ENCODE measurements around the gene CHORDC1.
"Not testable (repeated sequence)": the region's sequence is repeated elsewhere in the genome, so short reads cannot be mapped to it uniquely, and the experiment has no call there.

CHORDC1 gene

DNA sequence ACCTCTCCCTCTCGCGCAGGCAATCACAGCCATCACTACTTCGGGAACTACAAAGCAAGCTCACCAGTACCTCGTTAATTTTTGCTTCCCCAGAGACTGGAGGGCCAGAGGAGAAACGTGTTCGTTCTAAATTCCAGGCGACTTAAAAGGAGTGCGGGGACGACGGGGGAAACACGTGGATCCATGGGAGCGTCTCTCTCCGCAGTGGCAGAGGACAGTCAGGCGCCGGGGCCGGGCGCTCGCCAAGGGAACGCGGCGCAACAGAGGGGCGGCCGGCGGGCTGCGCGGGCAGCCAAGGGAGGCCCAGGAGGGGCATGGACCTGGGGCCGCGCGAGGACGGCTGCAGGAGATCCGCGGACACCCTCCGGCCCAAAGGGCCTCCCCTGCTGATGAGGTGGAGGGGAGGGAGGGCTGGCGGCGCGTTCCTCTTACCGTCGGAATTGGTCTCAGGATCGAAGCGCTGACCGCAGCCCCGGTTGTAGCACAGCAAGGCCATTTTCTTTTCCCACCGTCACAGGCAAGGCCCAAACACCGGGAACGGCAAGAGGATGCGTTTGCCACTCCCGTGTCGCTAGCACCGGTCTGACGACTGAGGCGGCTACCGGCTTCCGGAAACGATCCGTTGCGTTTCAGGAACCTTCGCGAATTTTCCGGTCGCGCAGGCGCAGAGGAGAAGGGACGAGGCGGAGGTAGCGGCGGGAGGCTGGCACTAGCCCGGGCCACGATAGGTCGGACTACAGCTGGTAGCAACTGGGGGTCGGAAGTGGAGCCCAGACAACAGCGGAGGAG is at the start of gene CHORDC1:
Gene CHORDC1 (minus strand): TSS at position 591 of the 789 bp plus-strand sequence. CDS start 95 bp downstream, at position 496.
- peak; percentile 96 for DNase-seq

DNA sequence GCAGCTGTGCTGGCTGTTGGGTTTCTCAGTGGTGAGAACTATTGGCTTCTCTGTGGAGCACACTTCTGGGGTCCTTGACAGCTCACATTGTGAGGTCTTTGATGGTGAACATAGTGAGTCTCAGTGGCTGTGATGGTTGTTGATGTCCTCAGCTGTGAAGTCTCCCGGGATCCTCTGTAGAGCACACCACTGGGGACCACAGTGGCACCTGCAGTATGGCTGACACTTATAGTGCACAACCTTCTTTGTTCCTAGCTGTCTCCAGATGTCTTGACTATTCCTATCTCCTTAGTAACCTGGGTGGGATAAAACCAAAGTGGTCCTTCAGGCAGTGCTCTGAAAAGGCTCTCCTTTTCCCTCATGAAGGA is 34.3 kb upstream of the CHORDC1 start:
- DNase-seq = no peak

DNA sequence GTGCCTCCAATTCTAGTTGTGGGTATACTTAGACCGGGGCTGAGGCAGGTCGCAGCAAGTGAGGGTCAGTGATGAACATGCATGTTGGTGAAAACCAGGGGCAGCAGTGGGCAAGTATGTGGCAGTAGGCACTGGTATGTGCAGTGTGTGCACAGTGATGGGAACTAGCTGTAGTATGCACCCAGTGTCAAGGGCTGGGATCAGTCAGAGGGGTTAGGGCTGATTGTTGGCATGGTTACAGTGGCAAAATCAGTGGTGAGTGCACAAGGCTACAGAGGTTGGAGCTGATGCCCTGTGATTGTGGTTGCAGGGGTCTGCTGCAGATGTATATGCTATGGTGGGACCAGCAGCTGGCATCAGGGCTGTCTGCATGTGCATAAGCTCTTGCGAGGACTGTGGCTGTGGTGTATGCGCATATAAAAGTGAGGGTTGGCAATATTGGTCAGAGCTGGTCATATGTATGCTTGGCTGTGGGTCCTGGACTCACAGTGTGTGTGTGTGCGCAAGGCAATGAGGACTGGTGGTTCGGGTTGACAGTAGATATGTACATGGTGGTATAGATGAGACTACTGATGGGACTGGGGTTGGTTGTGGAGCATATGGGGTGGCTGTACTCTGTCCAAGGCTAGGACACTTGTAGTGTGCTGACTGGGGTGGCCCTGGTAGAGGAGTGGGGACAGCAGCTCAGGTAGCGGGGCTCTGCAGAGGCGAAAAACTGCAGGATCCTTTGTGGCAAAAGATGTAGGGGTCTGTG is 33.7 kb upstream of the CHORDC1 start:
- DNase-seq = no peak

DNA sequence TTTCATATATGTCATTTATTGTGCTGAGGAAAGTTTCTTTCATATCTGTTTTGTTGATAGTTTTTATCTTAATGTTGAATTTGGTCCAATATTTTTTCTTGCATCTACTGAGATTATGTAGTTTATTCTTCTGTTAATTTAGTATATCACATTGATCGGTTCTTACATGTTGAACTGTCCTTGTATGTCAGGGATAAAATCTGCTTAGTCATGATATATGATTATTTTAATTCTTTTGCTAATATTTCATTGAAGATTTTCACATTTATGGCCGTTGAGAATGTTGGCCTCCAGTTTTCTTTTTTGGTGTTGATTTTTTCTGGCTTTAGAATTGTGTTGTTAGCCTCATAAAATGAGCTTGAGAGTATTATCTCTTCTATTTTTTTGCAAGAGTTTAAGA is 31.2 kb upstream of the CHORDC1 start:
- no peak for DNase-seq

DNA sequence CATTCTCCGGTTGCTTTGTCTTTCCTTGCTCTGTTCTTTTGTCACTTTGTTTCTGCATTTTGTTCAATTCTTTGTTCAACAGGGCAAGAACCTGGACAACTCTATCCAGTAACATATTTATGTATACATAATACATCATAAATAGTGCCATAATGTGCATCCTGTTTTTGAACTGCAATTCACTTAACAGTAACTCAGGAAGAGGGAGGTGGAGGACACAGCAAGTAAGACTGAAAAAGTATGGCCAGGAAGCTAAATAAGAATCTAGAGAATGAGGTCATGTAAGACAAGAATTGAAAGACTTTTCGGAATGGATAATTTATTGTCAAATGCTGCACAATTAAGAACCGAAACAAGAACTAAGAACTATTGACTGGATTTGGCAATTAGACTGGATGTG is 29.2 kb upstream of the CHORDC1 start:
- DNase-seq = no peak

- DNase-seq = peak; percentile 3
Observed at GRCh38 chr11:90251599-90251998, 28.8 kb upstream of the CHORDC1 start.

GRCh38 chr11:90250970-90251369 is 28.1 kb upstream of the CHORDC1 start:
- DNase-seq = peak; percentile 65

DNA sequence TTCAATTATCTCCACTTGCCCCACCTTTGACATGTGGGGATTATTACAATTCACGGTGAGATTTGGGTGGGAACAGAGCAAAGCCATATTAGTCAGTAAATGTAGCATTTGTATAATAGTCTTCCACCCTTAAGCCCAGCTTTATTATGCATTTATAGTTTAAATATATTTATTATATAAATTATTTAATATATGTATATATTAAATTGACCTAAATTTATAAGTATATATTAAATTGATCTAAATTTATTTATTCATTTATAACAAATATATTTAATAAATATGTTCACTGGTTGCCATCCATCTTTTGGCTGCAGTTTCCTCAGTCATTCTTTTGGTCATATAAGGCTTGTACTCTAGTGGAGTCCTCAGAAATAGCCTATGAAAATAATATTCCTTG is 23.6 kb upstream of the CHORDC1 start:
- no peak for DNase-seq

GRCh38 chr11:90243534-90243933 is 20.7 kb upstream of the CHORDC1 start:
- no peak for DNase-seq

- no peak for DNase-seq
Observed at GRCh38 chr11:90242894-90243416, 20.1 kb upstream of the CHORDC1 start.

GRCh38 chr11:90241414-90241813 is 18.6 kb upstream of the CHORDC1 start:
- no peak for DNase-seq

GRCh38 chr11:90239967-90240636 is 17.3 kb upstream of the CHORDC1 start:
- not testable (repeated sequence) for DNase-seq

GRCh38 chr11:90237004-90237403 is 14.2 kb upstream of the CHORDC1 start:
- DNase-seq = no peak

GRCh38 chr11:90235526-90235925 is 12.7 kb upstream of the CHORDC1 start:
- DNase-seq = no peak

GRCh38 chr11:90234977-90235376 is 12.1 kb upstream of the CHORDC1 start:
- no peak for DNase-seq

DNA sequence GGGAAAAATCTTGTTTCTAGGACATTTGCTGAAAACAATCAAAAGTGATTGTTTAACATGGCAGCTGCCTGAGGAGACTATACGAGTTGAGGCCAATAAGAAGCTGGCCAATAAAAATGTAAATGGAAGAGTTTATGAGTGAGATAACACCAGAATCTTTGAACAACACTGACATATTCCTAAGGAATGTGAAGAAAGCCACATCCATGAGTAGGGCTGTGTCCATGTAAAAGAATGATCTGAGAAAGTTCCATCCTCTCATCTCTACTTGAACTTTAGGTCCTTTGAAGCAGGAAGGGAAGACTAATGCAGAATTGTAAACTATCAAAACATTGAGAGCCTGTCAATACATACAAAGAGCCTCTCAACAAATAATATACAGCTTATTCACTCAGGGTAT is 6.9 kb upstream of the CHORDC1 start:
- no peak for DNase-seq

DNA sequence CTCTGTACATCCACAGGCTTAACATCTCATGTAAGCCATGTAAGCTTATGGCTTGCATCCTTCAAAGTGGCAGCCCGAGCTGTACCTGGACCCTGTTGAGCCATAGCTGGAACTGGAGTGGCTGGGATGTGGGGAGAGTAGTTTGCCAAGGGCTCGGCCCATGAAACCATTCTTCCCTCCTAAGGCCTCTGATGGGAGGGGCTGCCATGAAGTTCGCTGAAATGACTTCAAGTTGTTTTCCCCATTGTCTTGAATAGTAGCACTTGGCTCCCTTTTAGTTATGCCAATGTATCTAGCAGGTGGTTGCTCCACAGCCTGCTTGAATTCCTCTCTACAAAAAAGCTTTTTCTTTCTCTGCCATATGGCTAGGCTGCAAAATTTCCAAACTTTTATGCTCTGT is 5.2 kb upstream of the CHORDC1 start:
- no peak for DNase-seq

- DNase-seq = no peak
Observed at GRCh38 chr11:90223248-90223585, 368 bp upstream of the CHORDC1 start.

DNA sequence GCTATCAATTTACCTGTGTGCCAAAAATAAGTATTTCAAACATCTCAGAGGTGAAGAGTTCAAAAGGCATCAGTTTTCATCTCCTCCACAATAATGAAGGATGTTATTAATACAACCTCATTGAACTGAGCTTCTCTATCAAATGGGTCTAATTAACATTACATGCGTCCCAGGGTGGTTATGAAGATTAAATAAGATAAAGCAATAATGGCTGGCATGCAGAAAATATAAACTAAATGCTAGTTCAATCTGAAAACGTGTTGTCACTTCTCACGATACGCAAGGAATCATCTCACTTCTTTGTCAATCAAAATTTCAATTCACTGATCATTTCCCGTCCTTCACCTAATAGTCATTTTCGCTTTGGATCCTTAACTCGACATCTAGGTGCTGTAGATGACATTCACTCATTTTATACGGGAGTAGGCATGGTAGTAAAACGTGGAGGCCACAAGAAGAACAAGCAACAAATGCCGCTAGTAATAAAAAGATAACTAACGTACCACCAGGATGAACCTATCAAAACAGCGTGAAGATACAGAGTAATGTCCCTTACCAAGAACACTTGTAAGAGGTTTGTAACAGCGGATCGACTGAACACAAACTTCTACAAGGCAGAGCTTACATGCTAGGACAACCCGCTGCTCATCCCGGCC is 918 bp downstream of the CHORDC1 start:
- DNase-seq = no peak

DNA sequence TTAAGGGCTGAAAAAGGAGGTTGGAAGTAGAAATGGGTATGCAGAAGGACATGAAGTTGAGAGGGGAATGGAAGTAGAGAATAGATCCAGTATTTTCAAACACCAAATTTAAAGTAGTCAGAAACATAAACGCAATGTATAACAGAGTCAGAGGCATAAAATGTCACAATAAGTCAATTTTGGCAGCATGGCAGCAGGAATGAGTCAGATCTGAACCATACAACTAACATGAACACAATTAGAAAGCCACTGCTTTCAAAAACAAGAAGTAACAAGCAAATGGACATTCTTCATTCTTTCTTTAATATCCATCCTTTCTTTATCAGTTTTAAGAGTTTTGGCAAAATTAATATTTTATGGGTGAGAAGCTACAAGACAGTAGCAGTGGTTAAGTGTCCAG is 2.5 kb downstream of the CHORDC1 start:
- DNase-seq = no peak

GRCh38 chr11:90219438-90219837 is 3.4 kb downstream of the CHORDC1 start:
- no peak for DNase-seq

GRCh38 chr11:90218606-90219005 is 4.2 kb downstream of the CHORDC1 start:
- no peak for DNase-seq

DNA sequence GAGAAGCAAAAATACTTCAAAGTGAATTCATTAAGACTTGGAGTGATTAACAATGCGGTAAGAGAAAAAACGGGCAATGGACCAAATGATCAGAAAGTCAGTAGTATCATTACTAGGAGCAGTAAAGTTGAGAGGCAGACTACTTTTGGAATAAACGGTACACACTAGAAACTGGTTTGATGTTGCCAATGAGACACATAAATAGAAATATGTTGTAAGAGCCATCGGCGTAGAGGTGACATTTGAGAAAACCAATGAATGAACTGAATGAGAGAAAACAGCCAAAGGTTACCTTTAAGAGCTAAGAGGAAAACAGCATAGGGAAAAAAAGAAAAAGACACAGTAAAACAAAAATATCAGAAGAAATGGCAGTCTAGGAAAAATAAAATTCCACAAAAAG is 6.2 kb downstream of the CHORDC1 start:
- DNase-seq = no peak
